PC-9 (cell line): ENCODE measurements around the gene KCTD2. TPM values are rescaled to one million over a fixed set of nuclear protein-coding genes. Genes with fewer than 3 reads are reported as not detected.

Experiments
- BruUV-seq: library from RNA; stranded (reverse); fragments of 400-500 nt; replicated peaks from 2 replicates; lab custom pipeline; 2021; lab: Mats Ljungman, UMichigan
- CTCF ChIA-PET: fragments of 300-600 bp; sonication (Branson Sonifier 250); formaldehyde crosslinking; loops from one replicate; lab custom pipeline; 2022; ENCODE audit warnings: antibody characterized with exemption; lab: Charles Lee
- POLR2A ChIA-PET: fragments of 300-600 bp; sonication (Branson Sonifier 250); formaldehyde crosslinking; loops from one replicate; lab custom pipeline; 2022; ENCODE audit warnings: antibody characterized with exemption; ENCODE audit not compliant: unreplicated experiment; lab: Charles Lee
- DNase-seq, 2 experiments: peaks; one replicate each; pipeline versions ENCODE4 v3.0.0 to v3.0.0-alpha.2; 2015 to 2022; ENCODE audit warnings: mixed read lengths in 1 of 2
- H2AFZ ChIP-seq: fragments of 200-600 bp; sonication (generic); 2 replicates; pipeline ENCODE4 v1.8.1; 2017; ENCODE audit warnings: antibody characterized with exemption
- H3F3A ChIP-seq: fragments of 200-600 bp; sonication (generic); 2 replicates; pipeline ENCODE4 v1.8.1; 2017; ENCODE audit warnings: antibody characterized with exemption, mild to moderate bottlenecking, low read depth; ENCODE audit not compliant: insufficient read depth
- H3K27ac ChIP-seq: fragments of 200-600 bp; sonication (generic); 2 replicates; pipeline ENCODE4 v1.6.1; 2016; ENCODE audit warnings: mixed run types
- H3K27me3 ChIP-seq: fragments of 200-600 bp; sonication (generic); 2 replicates; pipeline ENCODE4 v1.6.1; 2016; ENCODE audit warnings: low read depth, mixed run types; ENCODE audit not compliant: insufficient read depth
- H3K36me3 ChIP-seq: fragments of 200-600 bp; sonication (generic); 2 replicates; pipeline ENCODE4 v1.6.1; 2016; ENCODE audit warnings: low read depth, mixed run types
- H3K4me1 ChIP-seq: fragments of 200-600 bp; sonication (generic); replicated peaks from 2 replicates; pipeline ENCODE4 v1.6.1; 2016; ENCODE audit warnings: mixed run types; ENCODE audit not compliant: insufficient read depth
- H3K4me2 ChIP-seq: fragments of 200-600 bp; sonication (generic); 2 replicates; pipeline ENCODE4 v1.6.1; 2017; ENCODE audit warnings: mixed run types
- H3K4me3 ChIP-seq: fragments of 200-600 bp; sonication (generic); 2 replicates; pipeline ENCODE4 v1.6.1; 2016; ENCODE audit warnings: mixed run types
- H3K79me2 ChIP-seq: fragments of 200-600 bp; sonication (generic); 2 replicates; pipeline ENCODE4 v1.6.1; 2017; ENCODE audit warnings: low read depth, mixed run types
- H3K9me2 ChIP-seq: fragments of 200-600 bp; sonication (generic); 2 replicates; pipeline ENCODE4 v1.8.1; 2017; ENCODE audit warnings: mild to moderate bottlenecking; ENCODE audit not compliant: insufficient read depth
- H3K9me3 ChIP-seq: fragments of 200-600 bp; sonication (generic); 2 replicates; pipeline ENCODE4 v1.8.1; 2016; ENCODE audit warnings: low read depth; ENCODE audit not compliant: insufficient read depth
- H4K20me1 ChIP-seq: fragments of 200-600 bp; sonication (generic); 2 replicates; pipeline ENCODE4 v1.8.1; 2017; ENCODE audit not compliant: insufficient read depth
- EZH2 ChIP-seq: fragments of 200-600 bp; sonication (generic); IDR thresholded peaks from 2 replicates; pipeline ENCODE4 v1.8.0; 2017; ENCODE audit warnings: antibody characterized with exemption, low read depth
- intact Hi-C: fragments of 100-400 bp; cut with micrococcal nuclease; formaldehyde crosslinking; loops from one replicate; pipeline ENCODE4 v1.10.0; 2022; ENCODE audit not compliant: unreplicated experiment
- total RNA-seq: library from RNA; stranded (reverse); gene quantifications from 2 replicates; pipeline ENCODE4 v1.2.3, GENCODE V29; 2021
- TF ChIP-seq, protein P1 (sequence below): fragments of 200-600 bp; sonication (generic); conservative IDR thresholded peaks from 2 replicates; pipeline ENCODE4 v1.6.1; 2017; ENCODE audit warnings: mixed run types, antibody characterized with exemption, mild to moderate bottlenecking, moderate library complexity

Gene KCTD2
- total RNA-seq, 1 experiment from 2014 or later, result 18.6 TPM

DNA sequence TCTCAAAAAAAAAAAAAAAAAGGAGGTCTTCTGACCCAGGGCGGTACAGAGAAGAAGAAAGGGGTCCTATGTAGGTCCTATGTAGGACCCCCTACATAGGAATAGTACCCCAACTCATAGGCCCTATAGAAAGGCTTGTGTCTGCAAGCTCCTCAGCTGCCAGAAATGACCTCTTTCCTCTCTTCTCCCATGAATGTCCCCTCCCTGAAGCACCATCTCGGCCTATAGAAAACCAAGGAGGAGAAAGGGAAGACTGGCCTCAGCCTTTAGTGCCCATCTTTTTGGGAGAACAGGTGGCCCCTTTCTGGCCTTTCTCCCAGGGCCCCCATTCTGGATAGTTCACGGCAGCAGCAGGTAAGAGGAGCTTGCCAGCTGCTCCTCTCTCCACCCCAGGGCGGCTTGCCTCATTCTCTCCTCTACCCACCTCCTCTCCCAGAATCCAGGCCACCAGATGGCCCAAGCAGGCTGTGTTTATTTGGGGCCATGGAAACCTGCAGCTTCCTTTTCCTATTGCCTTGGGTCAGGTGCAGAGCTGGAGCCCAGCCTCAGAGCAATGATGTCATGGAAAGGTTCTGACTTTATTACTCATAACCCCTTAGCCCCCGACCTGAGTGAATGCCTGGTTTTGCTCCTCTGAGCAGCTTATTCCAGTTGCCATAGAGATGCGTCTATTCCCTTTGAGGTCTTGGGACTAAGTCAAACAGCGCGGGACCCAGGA lies 36.2 kb upstream of the KCTD2 start:
- Histone ChIP-seq H3K79me2 (peaks cover 31% of the 10 kb centered on the region), H3K27ac (no peak overlapping the region), H3K27me3 (no peaks in the 10 kb centered on the region), H3K9me3 (no peaks in the 10 kb centered on the region), H3K4me2 (no peak overlapping the region), H3F3A (peaks cover 31% of the 10 kb centered on the region), H4K20me1 (no peaks in the 10 kb centered on the region), H3K36me3 (no peaks in the 10 kb centered on the region), H3K9me2 (no peaks in the 10 kb centered on the region), H3K4me3 (no peak overlapping the region), H2AFZ (0 out of 2 replicates have a peak overlapping the region, but pooled peaks have one; percentile 85), H3K4me1 (peaks cover 31% of the 10 kb centered on the region)
- BruUV-seq, result no TSS peak
- CTCF ChIA-PET, result interaction anchor here (0.6 to 1.2 kb wide), 4 partner anchors 10 to 120 kb away, joined by 3 to 8 read pairs (median 4); no protein-coding TSS in a partner anchor
- DNase-seq, result peak; percentile 42 to 63
- POLR2A ChIA-PET, result no interaction called here
- intact Hi-C loops, result no loop called here
- TF ChIP-seq, protein P1, sequence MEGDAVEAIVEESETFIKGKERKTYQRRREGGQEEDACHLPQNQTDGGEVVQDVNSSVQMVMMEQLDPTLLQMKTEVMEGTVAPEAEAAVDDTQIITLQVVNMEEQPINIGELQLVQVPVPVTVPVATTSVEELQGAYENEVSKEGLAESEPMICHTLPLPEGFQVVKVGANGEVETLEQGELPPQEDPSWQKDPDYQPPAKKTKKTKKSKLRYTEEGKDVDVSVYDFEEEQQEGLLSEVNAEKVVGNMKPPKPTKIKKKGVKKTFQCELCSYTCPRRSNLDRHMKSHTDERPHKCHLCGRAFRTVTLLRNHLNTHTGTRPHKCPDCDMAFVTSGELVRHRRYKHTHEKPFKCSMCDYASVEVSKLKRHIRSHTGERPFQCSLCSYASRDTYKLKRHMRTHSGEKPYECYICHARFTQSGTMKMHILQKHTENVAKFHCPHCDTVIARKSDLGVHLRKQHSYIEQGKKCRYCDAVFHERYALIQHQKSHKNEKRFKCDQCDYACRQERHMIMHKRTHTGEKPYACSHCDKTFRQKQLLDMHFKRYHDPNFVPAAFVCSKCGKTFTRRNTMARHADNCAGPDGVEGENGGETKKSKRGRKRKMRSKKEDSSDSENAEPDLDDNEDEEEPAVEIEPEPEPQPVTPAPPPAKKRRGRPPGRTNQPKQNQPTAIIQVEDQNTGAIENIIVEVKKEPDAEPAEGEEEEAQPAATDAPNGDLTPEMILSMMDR, result no peak
- TF ChIP-seq EZH2, result no peak

DNA sequence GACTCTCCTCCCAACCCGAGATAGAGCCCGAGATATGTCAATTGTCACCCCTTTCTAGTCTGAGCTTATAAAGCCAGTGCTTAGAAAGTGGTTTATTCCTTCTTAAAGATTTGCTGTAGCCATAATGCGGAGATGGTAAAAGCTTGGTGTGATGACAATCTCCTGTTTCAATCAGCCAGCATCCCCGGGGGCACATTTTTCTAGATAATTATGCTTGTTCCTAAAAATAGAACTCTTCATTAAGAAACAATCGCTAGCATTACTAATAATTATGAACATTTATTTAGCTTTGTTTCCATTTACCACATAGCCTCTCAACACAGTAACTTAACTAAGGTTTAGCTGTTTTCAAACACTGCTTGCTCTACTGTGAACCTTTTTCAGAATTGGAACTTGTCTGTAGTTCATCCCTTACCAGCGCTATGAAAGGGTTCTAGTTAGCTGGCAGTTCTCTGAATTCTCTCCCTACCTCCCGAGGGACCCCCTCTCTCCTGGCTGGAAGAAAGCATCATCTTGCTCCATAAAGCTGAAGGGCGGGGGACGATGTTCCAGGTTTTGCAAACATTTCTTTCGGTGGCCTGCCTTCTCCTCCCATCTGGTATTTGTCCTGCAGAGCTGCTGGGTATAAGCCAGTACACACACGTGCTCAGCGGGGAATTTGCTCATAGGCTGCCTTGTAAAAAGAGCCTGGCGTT lies 35.5 kb upstream of the KCTD2 start:
- TF ChIP-seq, protein P1, result no peak
- TF ChIP-seq EZH2, result no peak
- Histone ChIP-seq H3K4me1 (peaks cover 31% of the 10 kb centered on the region), H3K4me3 (peak overlapping the region; percentile 90), H3K27ac (peak overlapping the region; percentile 43; the same call in 1 of the 2 replicates), H3K9me3 (no peaks in the 10 kb centered on the region), H4K20me1 (no peaks in the 10 kb centered on the region), H3K79me2 (peaks cover 31% of the 10 kb centered on the region), H3K27me3 (no peaks in the 10 kb centered on the region), H3K9me2 (no peaks in the 10 kb centered on the region), H3K4me2 (peak overlapping the region; percentile 98), H2AFZ (peak overlapping the region; percentile 85), H3K36me3 (no peaks in the 10 kb centered on the region), H3F3A (peaks cover 31% of the 10 kb centered on the region)
- BruUV-seq, result TSS peak; percentile 94
- ChIA-PET POLR2A (interaction anchor here (0.5 to 0.6 kb wide), 2 partner anchors 21 to 254 kb away, joined by 3 to 6 read pairs; no protein-coding TSS in a partner anchor), CTCF (interaction anchor here (0.6 to 1.7 kb wide), 4 partner anchors 20 to 50 kb away, joined by 3 to 8 read pairs (median 5); no protein-coding TSS in a partner anchor)
- intact Hi-C loops, result loop anchor here (2.0 kb wide), 1 partner anchor 51 kb away; no protein-coding TSS in a partner anchor
- DNase-seq, result no peak

DNA sequence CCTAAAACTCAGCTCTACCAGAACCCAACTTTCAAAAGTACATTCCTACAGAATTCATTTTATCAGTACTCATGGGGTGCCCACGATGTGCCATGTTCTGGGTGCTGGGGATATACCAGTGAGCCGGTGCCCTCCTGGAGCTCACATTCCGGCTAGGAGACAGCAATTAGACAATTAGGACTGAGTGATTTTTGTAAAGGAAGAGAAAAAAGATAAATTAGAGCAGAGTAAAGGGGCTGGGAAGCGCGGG lies 35.0 kb upstream of the KCTD2 start:
- Histone ChIP-seq H3F3A (peaks cover 31% of the 10 kb centered on the region), H3K4me3 (peak overlapping the region; percentile 90), H3K27ac (peak overlapping the region; percentile 43; the same call in 1 of the 2 replicates), H3K4me1 (peaks cover 31% of the 10 kb centered on the region), H2AFZ (peak overlapping the region; percentile 85), H3K9me3 (no peaks in the 10 kb centered on the region), H3K9me2 (no peaks in the 10 kb centered on the region), H3K36me3 (no peaks in the 10 kb centered on the region), H3K4me2 (peak overlapping the region; percentile 98), H4K20me1 (no peaks in the 10 kb centered on the region), H3K27me3 (no peaks in the 10 kb centered on the region), H3K79me2 (peaks cover 31% of the 10 kb centered on the region)
- intact Hi-C loops, result loop anchor here (2.0 kb wide), 1 partner anchor 51 kb away; no protein-coding TSS in a partner anchor
- ChIA-PET POLR2A (interaction anchor here (0.5 to 0.9 kb wide), 3 partner anchors 20 to 254 kb away, joined by 3 to 6 read pairs (median 4); partner anchors contain the start of gene CDR2L), CTCF (interaction anchor here (1.2 to 1.7 kb wide), 3 partner anchors 20 to 51 kb away, joined by 3 to 8 read pairs (median 7); no protein-coding TSS in a partner anchor)
- DNase-seq, result no peak
- no TSS peak for BruUV-seq
- no peak for TF ChIP-seq EZH2
- TF ChIP-seq, protein P1, result no peak
